K562 (cell line): Measurements from ENCODE around the gene WDR62. TPM values are rescaled to one million over a fixed set of nuclear protein-coding genes. Genes with fewer than 3 reads are reported as not detected.
A peak's percentile ranks its signal among the peaks of the same experiment; 100 is the strongest.

ENCODE experiments used
- CREB1 ChIP-seq, 2 experiments: sonication (generic) in 1 of 2; formaldehyde crosslinking in 1 of 2; IDR thresholded peaks; 2 replicates each; pipeline versions ENCODE4 v1.6.1 to v1.8.0; 2012 to 2022; ENCODE audit warnings: inconsistent platforms in 1 of 2, mild to moderate bottlenecking in 1 of 2, missing genetic modification reagents in 1 of 2, moderate library complexity in 1 of 2
- ETV1 ChIP-seq: fragments of 450-650 bp; conservative IDR thresholded peaks from 2 replicates; pipeline ENCODE4 v1.6.1; 2016; ENCODE audit warnings: missing genetic modification characterization, control low read depth, low read depth, missing compliant biosample characterization
- KLF1 ChIP-seq: fragments of 450-650 bp; IDR thresholded peaks from 2 replicates; pipeline ENCODE4 v1.6.1; 2016; ENCODE audit warnings: missing genetic modification characterization, missing compliant biosample characterization
- NCOA6 ChIP-seq: fragments of 450-650 bp; IDR thresholded peaks from 2 replicates; pipeline ENCODE4 v1.6.1; 2017; ENCODE audit warnings: mild to moderate bottlenecking
- NFYB ChIP-seq: IDR thresholded peaks from 2 replicates; pipeline ENCODE4 v1.6.1; 2011; ENCODE audit warnings: mild to moderate bottlenecking, moderate library complexity; ENCODE audit not compliant: insufficient read length; ENCODE audit errors: extremely low read depth
- PPARD ChIP-seq: fragments of 250-450 bp; sonication (Bioruptor Pico); IDR thresholded peaks from 2 replicates; pipeline ENCODE4 v1.8.0; 2022; ENCODE audit warnings: inconsistent platforms, mild to moderate bottlenecking, moderate library complexity
- SP2 ChIP-seq: IDR thresholded peaks from 2 replicates; pipeline ENCODE4 v1.6.1; 2011; ENCODE audit warnings: mild to moderate bottlenecking, low read depth, low read length, moderate library complexity; ENCODE audit not compliant: poor library complexity, severe bottlenecking; ENCODE audit errors: extremely low read depth
- STAT6 ChIP-seq: sonication (generic); formaldehyde crosslinking; IDR thresholded peaks from 2 replicates; pipeline ENCODE4 v1.8.1; 2023; ENCODE audit warnings: mild to moderate bottlenecking, missing genetic modification reagents
- TBP ChIP-seq: optimal IDR thresholded peaks from 2 replicates; pipeline ENCODE3; 2011; ENCODE audit warnings: low read depth, low read length, improper control_type of control experiment
- XRCC4 ChIP-seq: IDR thresholded peaks from one replicate; pipeline ENCODE4 v1.6.1; 2011; ENCODE audit not compliant: insufficient read depth, insufficient read length; ENCODE audit errors: extremely low read depth
- ZBTB26 ChIP-seq: fragments of 450-650 bp; formaldehyde crosslinking; IDR thresholded peaks from 2 replicates; pipeline ENCODE4 v1.4.0; 2022; ENCODE audit warnings: missing genetic modification characterization
- ZNF407 ChIP-seq: fragments of 450-650 bp; IDR thresholded peaks from 2 replicates; pipeline ENCODE4 v1.6.1; 2016; ENCODE audit warnings: low read depth
- polyA plus RNA-seq, 8 experiments: library from polyadenylated mRNA; depleted of rRNA in 4 of 8; stranded (reverse) in 5 of 8; unstranded in 3 of 8; fragments of >200 nt; fragmentation: Nextera tagmentation in 2 of 8; fragmentation: Illumina TruSeq in 1 of 8; extraction: Ambion mirVana in 2 of 8; extraction: Trizol in 1 of 8; gene quantifications; 2 replicates each; pipeline versions ENCODE4 v1.2.1 to v1.2.3, GENCODE V29; 2011 to 2014; ENCODE audit warnings: inconsistent platforms in 1 of 8, missing spikeins in 1 of 8
- total RNA-seq, 7 experiments: library from RNA; depleted of rRNA in 6 of 7; stranded (reverse); fragments of >200 nt in 6 of 7; fragmentation: Illumina TruSeq in 2 of 7; extraction: Trizol in 2 of 7; gene quantifications; 2 replicates each; pipeline versions ENCODE4 v1.2.1 to v1.2.3, GENCODE V29; 2011 to 2021; ENCODE audit warnings: low replicate concordance in 1 of 7

WDR62 gene
- total and polyA plus RNA-seq, 9 of the 15 experiments (the other 6 are each of a cell fraction or from before 2014, with no cell fraction given) = 0.35 to 32.8 (median 14.4) TPM

GRCh38 chr19:36054733-36055686 lies at the start of gene WDR62 (continued):
- no peak; the same call in 1 of the 2 replicates for TF ChIP-seq NCOA6
- peak; percentile 99 for TF ChIP-seq NFYB
- TF ChIP-seq CREB1 (IDR thresholded peaks at IDR 0.05) = no peak
- TF ChIP-seq CREB1 (CRISPR knock-in tag; IDR thresholded peaks at IDR 0.05) = no peak
- TF ChIP-seq PPARD (CRISPR knock-in tag) = no peak
- no peak for TF ChIP-seq ETV1 (tag)
- TF ChIP-seq ZNF407 = 0 out of 2 replicates have a peak, but pooled peaks have one; percentile 20
- no peak for TF ChIP-seq KLF1 (tag)
- TF ChIP-seq TBP = peak; percentile 47
- TF ChIP-seq STAT6 (CRISPR knock-in tag) = no peak; the same call in 1 of the 2 replicates
- no peak for TF ChIP-seq ZBTB26
- peak; percentile 57 for TF ChIP-seq SP2
- TF ChIP-seq XRCC4 = no peak
